ENCODE measurements around the gene GPHB5.
"Not testable (repeated sequence)": the region's sequence is repeated elsewhere in the genome, so short reads cannot be mapped to it uniquely, and the experiment has no call there.

GPHB5 gene

DNA sequence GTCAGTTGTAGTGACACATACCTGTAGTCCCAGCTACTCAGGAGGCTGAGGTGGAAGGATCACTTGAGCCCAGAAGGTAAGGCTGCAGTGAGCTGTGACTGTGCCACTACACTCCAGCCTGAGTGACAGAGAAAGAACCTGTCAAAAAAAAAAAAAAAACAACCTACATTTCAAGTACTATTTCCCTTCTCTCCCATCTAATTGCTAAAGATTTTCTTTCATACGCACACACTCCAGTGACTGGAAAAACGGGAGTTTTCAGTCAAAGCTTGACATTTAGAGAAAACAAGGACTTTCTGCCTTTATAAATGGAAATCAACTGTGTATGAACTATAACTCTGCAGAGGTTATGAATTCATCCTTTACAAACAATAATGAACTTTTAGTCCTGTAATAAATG lies 25.9 kb downstream of the GPHB5 start:
- no peak for DNase-seq

DNA sequence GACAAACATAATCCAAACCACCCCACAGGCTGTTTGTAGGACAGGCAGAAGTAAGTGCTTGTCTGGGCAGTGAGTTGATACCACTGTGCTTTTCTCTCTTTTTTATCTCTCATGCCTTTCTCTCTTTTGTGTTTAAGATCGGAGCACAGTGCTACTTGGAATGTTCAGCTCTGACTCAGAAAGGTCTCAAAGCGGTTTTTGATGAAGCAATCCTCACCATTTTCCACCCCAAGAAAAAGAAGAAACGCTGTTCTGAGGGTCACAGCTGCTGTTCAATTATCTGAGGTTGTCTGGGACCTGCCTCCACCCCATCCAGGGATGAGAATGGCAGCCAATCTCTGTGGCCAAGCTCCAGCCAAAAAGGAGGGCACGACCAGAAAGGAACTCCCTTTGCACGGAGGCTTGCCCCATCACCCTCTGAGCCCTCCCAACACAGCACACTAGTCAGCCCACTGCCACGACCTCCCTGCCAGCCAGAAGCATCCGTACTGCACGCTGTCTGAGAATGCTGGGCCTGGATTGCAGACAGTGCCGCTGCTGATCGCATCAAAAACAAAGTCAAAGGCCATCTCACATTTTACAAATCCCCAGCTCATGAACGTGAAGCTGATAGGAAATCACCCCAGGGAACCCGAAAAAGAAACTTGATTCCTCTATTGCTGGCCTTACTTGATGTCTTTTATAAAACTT lies 27.8 kb downstream of the GPHB5 start:
- DNase-seq = no peak

DNA sequence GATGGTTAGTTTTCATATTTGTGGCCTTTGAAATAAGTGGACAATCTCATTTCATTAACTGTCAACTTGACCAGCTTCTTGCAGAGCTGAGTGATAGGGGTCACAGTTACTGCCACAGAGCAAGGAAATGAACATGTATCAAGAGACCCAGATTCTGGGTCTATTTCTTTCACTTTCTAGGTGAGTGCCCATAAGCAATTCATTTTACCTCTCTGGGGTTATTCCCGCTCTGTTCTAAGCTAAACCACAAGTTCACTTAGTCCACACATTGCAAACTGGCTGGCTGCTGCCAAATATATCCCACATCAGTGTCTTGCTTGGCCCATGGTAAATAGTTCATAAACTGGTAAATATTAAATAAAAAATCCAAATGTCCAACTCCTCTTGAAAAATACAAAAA lies 29.9 kb downstream of the GPHB5 start:
- no peak for DNase-seq

DNA sequence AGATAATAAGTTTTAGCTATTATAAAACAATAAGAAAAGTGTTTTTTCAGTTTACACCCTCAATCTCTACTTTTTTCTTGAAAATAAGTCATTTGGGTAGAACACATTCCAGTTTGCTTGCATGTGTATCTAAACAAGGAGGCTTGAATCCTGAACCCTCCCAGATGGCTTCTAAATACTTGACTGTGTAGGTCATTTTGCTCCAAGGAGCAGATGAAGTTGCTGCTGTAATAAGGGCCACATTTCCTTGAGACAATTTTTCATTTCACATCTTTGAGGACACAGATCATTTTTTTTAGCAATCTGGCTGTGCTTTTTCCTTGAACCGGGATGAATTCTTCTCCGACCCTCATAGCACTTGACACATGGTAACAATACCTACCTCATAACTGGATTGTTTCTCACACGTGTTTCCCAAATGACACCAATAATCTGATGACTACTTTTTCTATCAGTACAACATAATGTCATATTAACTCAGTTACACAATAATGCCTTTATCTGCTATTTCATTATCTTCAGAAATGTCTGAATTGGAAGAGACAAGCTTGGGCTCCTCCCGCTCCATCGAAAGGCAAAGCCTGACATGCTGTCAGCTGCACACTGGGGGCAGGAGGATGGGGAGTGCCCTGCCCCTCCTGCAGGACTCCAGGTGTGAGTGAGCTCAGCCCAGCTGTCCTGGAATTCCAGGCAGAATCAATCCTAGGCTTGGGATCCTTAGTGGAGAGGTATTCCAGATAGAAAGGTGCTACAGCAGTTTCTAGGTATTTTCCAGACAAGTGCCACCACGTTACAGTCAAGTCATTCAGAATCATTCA lies 30.9 kb downstream of the GPHB5 start:
- DNase-seq = no peak

DNA sequence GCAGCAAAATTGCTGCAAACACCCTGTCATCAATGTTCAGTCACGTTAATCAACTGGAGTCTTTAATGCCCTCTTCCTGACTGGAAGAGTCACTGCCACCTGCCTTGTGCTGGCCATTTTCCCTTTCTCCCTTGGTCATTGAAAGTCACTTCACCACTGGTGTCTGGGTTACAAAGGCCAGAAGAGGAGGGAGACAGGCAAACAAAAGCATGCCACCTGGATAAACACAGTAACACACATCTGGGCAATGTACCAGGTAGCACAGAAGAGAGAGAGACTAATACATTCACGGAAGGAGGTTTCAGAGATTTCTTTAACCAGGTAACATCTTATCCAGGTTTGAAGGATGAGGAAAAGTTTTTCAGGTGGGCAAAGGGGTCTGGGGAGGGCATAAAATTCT lies 32.7 kb downstream of the GPHB5 start:
- peak; percentile 26 to 99 (median 90) for DNase-seq

DNA sequence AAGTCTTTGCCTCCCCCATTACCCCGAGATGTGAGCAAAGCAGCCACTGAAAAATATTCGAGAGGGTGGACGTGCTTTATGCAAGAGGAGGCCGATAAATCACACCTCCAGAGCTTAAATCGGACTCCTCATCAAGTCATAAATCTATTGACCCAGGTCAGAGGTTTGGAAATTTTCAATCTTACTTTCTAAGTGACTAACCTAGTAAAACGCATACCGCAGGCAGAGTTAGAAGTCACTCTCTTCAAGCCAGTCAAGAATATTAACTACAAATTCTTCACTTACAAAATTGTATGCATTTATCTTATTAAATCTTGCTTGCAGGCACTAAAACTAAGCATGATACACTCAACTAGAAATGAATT lies 34.9 kb downstream of the GPHB5 start:
- peak in 1 of 3 experiments; percentile 66 for DNase-seq

DNA sequence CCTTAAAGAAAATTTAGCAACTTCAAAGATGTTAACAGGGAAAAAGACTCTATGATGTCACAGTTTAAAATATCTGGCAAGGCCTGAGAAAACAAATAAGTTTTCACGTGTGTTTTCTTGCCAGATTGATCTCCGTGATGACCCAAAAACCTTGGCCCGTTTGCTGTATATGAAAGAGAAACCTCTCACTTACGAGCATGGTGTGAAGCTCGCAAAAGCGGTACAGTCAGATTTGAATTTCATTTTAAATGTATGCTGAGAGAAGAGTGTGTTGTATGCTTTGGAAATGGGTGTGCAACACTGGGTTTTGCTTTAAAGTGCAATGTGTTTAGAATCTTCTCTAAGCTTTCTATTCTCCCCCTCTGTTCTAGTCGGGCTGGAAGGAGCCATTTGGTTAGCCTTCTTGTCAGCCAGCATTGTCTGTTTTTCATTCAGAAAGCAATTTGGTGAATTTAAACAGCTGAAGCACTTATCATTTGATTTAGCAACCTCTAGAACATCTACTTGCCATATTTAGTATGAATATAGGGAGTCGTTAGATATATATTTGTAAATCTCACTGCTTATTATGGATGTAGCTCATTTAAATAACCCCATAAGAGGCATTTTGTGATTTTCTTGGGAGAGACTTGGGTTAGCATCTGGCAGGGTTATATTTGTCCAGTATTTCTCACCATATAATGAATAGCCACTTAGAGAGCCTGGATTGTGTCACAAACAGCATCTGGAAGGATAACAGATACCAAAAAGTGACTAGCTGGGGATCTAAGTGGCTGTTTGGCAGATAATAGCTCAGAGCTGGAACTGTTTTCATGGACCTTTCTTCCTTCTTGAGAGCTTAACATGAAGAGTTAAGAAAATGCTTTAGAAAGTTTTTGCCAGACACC lies 35.5 kb downstream of the GPHB5 start:
- DNase-seq = peak in 2 of 3 experiments; percentile 8 to 66

DNA sequence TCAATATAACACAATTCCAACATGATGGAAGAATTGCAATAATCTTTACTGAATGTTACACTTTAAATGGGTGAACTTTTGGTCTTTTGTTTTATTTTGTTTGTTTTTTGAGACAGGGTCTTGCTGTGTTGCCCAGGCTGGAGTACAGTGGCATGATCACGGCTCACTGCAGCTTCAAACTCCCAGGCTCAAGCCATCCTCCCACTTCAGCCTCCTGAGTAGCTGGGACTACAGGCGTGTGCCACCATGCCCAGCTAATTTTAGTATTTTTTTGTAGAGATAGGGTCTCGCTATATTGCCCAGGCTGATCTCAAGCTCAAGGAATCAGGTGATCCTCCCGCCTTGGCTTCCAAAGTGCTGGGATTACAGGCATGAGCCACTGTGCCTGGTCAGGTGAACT lies 38.8 kb downstream of the GPHB5 start:
- not testable (repeated sequence) for DNase-seq

DNA sequence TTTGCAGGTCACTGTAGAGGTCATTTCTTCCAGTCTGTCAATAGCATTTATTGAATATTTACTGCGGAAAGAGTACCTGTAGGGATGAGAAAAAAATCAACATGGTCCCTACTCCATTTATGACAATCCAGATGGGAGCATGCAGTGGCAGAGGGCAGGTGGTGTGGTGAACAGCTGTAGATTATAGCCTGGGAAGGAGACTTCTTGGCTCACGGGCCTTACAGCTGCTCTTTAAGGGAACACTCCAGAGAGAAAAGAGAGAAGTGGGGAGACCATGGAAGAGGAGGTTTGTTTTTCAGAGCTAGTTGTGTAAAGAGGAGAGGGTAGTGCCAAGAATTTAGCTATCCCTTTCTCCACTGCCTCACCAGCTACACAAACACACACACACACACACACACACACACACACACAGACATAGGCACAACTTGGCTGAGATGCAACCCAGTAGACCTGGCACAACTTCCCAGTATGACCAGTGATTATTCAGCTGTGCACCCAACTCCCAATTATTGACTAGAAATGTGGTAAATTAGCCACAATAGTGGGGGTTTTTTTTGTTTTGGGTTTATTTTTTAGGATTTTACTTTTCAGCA lies 41.0 kb downstream of the GPHB5 start:
- DNase-seq = peak; percentile 63 to 92 (median 67)

DNA sequence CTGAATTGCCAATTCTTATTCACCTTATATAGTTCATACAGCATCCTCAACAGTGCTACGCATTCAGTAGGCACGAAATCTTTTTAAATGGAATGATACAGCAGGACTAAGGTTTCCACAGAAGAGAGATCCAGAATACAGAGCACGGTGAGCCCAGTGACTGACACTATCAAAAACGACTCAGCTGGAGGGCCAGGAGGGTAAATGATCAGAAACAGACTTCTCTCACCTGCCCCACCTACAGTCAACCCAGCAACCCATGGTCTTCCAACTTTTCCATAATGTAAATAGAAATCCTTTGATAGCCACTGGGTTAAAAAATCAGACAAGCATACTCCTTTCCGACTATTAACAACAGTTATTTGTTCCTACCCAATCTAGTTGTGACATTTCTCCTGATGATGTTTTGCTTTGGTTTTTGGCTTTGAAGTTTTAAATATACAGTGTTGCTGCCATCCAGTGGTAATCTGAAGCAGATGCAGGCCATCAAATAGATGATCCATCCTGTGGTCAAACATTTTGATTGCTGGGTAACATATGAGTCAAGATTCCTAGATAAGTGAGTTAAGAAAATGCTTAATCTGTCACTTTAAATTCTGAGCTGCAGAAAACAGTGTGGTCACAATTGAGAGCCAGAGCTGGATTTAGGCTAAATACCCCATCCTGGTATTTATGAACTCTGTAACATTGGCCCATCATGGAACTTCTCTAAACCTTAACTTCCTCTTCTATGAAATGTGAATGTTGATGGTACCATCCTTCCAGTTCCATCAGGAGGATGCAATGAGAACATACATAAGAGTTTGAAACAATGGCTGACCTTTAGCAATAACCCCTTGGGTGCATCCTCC lies 42.0 kb downstream of the GPHB5 start:
- peak; percentile 61 to 91 (median 85) for DNase-seq

DNA sequence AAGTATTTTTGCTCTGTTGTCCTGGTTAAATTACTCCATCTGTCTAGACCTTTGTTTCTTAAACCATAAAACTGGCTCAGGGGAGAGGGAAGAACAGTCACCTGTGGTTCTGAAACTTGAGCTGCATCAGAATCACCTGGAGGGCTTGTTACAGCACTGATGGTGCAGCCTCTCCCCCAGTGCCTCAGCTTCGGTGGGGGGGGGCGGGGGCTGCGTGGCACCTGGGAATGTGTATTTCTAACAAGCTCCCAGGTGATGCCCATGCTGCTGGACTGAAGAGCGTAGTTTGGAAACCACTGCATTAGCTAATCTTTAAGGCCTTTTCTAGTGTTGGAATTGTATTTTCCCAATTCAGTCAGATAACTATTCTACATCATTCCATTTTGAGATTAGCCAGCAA lies 42.7 kb downstream of the GPHB5 start:
- peak in 2 of 3 experiments; percentile 81 to 98 for DNase-seq

DNA sequence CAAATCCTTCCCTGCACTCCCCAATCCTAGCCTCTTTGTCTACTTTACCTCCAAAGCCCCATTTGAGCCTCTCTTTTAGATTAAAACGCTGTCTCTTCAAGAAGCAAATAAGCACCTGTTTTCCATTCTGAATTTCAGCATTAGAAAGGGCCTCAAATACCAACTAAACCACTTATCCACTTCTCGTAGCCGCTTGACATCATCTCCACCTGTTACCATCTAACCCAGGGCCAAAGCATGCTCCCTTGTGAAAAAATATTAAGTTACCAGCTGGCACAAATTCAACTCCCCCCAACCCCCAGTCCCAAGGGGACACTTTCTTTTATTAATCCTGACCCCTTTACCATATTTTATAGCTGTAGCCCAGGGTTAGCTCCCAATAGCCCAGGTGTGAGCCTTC lies 43.1 kb downstream of the GPHB5 start:
- DNase-seq = peak; percentile 81 to 98 (median 95)

DNA sequence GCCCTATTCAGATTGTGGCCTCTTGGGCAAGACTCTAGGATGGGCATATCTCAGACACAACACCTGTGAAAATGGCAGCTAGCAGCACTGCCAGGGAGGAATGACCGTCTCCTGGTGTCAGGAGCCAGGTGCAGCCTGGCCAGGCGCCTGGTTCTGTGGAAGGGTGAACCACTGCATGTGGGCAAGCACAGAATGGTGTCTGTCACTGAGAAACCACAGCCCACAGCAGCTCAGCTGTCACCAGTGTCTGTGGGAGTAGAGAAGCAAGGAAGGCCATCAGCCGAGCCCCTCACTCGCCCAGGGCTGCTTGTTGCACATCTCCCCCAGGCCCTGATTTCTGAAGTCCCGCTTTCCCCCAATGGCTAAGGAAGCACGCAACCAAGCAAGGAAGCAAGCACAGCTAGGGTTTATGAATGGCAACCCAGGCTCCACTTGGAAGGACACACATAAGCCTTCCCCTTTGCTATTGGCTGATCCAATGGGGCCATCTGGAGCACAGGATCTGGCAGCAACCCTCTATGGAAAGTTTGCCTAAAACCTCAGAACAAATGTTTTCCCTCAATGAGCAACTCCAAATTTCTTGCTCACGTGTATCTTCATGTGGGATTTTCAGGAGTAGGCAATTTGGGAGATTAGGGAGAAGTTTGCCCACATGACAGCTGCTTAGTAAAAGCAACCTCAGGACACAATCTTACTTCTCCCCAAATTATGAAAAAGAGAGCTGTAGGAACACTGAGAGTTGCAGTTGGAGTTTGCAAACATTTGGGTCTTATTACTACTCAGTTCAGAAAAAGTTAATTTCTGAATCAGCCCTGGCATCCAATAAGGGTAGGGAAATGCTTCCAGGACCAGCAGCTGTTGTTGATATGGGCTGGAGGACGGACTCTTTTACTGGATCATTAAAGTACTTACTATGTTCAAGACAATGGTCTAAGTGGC lies 44.7 kb downstream of the GPHB5 start:
- no peak for DNase-seq

DNA sequence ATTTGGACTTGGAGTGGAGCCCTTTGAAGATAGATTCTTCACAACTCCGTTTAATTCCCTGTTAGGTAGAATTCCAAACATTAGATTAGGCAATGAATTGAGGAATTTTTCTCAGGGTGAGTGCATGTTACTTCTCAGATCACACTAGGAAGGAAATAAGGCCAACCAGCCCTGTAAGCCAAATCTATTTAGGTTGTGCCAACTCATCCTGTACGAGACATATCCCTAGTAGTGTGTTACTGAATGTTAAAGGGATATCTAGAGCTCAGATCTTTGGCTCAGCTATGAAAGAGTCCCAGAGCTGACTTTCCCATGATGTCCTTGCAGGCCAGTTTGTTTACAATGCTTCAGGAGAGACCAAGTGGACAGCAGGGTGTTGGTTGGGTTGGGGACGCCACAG lies 45.6 kb downstream of the GPHB5 start:
- no peak for DNase-seq

DNA sequence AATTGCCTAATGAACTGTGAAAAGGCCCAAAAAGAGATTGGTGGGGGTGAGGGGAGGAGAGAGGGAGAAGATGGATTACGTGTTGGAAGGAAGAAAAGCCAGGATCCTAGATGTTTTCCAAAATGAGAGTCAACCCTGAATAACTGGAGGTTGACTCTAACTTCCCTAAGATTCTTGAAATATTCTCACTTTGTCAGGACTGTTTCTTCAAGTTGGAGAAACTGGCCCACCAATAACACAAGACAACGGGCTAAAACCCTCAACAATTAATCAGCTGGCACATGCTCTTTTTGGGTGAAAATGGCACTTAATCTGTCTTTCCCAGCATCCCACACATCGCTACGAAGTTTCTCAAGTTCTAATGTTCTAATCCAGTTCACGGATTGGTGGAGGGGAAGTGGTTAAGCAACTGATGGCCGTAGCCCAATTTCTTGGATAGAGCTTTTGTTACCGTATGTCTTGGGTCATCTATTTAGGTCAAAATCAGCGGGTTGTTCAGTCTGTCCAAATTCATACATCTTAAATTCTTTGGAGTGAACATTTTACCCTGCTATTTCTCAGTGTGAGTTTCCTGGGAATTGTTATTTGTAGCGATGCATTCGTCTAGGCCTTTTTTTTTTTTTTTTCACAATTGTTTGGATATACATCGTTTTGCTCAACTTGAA lies 49.0 kb downstream of the GPHB5 start:
- DNase-seq = no peak

DNA sequence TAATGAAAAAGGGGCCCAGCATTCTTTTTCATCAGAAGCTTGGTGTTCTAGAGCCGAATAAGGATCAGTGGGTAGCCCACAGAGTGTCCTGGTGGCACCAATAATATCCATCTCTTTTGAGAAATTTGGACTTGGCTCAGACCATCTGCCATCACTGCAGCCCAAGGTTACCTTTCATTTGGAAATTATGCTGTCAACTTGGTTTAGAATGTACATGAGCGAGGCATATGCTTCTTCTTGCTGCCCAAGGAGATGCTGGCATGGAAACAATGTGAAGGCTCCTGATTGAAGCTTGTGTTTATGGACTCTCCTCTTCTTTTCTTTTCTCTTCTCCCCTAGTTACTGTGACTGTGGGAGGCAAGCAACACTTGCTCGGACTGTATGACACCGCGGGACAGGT lies 50.0 kb downstream of the GPHB5 start:
- no peak for DNase-seq

DNA sequence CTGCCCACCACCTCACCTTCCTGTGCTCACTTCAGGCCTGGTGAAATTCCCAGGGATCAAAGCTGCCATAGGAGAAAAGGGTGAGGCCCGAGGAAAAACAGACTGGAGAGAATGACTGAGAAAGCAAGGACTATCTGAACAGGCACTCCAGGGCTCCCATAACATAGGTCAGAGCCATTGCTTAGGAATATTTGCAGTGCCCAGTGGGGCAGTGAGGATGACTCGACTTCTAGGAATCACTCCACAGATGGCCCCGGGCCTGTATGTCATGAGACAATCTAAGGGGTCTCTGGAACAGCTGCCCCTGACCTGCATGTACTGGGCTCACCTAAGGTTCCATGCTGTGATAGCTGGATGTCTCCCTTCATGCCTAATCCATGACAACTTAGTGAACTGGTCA lies 51.6 kb downstream of the GPHB5 start:
- no peak for DNase-seq

DNA sequence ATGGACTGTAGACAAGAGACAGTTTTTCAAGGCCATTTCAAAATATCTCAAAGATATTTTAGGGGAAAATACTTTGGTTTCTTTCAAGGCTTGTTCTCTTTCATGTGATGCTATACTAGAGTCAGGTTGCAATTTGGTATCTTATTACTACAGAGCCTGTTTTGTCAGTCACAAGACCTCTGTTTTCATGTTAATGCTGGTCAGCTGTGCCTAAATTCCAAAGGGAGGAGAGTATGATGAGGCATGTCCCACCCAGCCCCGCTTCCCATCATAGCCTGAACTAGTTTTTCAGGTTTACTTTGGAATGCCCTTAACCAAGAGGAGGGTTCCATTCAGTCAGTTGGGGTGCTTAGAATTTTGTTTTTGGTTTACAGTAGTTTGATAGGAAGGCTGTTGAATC lies 52.6 kb downstream of the GPHB5 start:
- DNase-seq = no peak
